Gastrocnemius medialis (tissue), 4 donors: ENCODE results near the gene IL1R1.

Experiments used
- CTCF ChIP-seq, 5 experiments: fragments of 450-650 bp in 3 of 5; fragments of 200-600 bp in 2 of 5; sonication (generic) in 2 of 5; IDR thresholded peaks in 4 of 5; conservative IDR thresholded peaks in 1 of 5; 1 replicate in 4 of 5; 2 replicates in 1 of 5; pipeline ENCODE4 v1.5.1; 2016 to 2019; ENCODE audit warnings: antibody characterized with exemption in 5 of 5, mild to moderate bottlenecking in 3 of 5, moderate library complexity in 3 of 5
- POLR2A ChIP-seq, 2 donors: fragments of 450-650 bp; IDR thresholded peaks; one replicate each; pipeline ENCODE4 v1.6.1; 2017; ENCODE audit warnings: antibody characterized with exemption in 2 of 2, mild to moderate bottlenecking in 2 of 2, moderate library complexity in 2 of 2

GRCh38 chr2:102229141-102229769, 86.7 kb downstream of the IL1R1 start:
- TF ChIP-seq CTCF (IDR thresholded peaks at IDR 0.05 in 4 of 5, conservative IDR thresholded peaks at IDR 0.05 in 1 of 5) (no peak), POLR2A (IDR thresholded peaks at IDR 0.05) (no peak)
